ENCODE results near the gene TLN1.
A peak's percentile ranks its signal among the peaks of the same experiment; 100 is the strongest.

The TLN1 gene

DNA sequence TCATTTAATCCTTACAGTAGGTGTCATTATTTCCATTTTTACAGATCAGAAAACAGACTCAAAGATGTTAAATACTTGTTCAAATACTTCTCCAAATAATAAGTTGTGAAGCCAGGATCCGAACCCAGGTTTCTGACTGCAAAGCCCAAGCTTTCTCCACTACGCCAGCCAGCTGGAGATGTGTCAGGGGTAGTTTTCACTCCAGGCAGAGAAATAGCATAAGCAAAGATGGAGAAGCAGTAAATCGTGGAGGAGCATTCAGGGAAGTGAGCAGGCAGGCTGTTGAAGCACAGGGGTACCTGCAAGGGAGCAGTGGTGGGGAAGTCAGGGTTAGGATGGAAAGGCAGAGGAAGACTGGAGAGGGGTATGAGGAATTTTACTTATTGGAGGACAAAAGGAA, 2.9 kb downstream of the TLN1 start:
- DNase-seq = no peak

- DNase-seq = peak; percentile 82
These were observed 3.7 kb downstream of the TLN1 start for GRCh38 chr9:35728041-35728971.

DNA sequence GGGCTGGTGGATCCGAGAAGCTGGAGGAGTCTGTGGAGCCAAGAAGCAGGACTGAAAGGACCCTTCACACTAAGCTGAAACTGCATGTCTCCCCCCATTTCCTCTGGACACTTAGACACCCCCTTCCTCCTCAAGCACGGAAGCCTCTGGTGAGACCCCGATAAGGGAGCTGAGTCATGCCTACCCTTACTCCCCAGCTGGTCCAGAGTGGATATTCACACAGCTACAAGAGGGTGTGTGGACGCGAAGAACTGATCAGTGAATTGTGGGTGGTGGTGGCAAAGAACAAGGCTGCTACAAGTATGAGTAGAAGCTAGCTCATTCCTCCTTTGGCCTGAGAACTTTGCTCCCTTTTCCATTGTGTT, 4.3 kb downstream of the TLN1 start:
- no peak for DNase-seq

DNA sequence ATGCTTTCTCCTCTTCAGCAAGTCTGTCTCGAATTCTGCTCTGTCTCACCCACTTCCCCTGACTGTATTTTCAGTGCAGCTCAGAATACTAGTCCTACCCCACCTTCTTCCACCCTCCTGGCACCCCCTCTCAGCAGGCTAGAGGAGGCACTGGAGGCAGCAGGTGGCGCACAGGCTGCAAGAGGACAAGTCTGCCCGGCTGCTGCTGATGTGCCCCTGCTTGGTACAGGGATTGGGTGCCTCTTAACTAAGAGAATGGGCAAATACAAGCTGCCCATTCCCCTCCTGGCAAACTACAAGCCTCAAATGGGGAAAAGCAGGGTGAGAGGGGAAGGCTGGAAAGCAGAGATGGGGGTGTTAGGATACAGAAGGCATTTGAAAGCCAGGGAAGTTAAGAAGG, 5.1 kb downstream of the TLN1 start:
- DNase-seq = peak; percentile 47

GRCh38 chr9:35725362-35725761, 6.6 kb downstream of the TLN1 start:
- no peak for DNase-seq

DNA sequence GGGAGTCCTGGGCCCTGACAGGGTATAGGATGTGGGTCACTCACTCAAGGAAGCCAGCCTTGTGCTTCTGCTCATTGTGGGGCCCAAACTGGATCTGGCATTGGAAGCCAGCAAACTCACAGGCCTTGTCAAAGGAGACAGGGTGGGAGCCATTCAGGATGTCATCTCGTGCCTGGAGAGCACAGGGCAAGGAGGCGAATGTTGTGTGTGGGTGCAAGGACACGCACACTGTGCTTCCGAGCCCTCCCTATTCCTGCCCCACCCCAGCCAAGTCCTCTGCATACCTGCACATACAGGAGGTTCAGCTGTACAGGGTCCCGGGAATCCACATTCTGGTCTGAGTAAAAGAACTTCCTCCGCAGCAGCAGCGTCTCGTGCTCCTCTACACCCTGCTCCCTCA, 8.1 kb downstream of the TLN1 start:
- no peak for DNase-seq

DNA sequence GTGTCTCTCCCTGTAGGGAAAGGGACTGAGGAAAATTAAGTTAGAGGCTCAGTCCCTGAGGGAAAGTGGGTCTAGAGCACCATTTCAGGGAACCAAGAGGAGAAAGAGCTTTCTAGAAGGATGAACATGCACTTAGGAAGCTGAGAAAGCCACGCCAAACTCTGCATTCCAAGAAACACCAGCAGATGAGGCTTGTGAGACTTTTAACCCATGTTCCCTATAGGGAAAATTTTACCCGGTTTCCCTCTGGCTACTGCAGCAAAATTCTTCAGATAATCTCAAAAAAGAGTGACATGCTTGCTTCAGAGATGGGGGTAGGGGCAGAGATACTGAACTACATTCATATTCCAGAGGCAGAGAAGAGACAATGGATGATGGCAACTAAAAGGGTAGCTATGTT, 8.6 kb downstream of the TLN1 start:
- DNase-seq = no peak

DNA sequence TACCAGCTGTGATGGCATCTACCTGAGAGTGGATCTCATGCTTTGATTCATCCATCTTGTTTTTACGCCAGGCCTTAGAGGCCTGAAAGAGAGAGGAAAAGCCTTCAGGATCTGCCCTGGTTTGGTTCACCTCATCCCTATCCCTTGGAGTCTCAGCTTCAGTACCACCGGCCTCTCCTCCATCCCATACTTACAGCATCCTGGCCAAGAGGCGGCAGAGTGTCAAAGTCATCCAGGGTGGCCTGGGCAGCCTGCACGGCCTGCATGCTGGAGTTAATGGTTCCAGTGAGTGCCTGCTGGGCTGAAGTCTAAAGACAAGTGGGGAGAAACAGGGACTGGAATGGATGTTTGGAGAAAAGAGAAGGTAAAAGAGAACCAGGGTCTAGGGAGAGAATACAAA, 12.4 kb downstream of the TLN1 start:
- no peak for DNase-seq

DNA sequence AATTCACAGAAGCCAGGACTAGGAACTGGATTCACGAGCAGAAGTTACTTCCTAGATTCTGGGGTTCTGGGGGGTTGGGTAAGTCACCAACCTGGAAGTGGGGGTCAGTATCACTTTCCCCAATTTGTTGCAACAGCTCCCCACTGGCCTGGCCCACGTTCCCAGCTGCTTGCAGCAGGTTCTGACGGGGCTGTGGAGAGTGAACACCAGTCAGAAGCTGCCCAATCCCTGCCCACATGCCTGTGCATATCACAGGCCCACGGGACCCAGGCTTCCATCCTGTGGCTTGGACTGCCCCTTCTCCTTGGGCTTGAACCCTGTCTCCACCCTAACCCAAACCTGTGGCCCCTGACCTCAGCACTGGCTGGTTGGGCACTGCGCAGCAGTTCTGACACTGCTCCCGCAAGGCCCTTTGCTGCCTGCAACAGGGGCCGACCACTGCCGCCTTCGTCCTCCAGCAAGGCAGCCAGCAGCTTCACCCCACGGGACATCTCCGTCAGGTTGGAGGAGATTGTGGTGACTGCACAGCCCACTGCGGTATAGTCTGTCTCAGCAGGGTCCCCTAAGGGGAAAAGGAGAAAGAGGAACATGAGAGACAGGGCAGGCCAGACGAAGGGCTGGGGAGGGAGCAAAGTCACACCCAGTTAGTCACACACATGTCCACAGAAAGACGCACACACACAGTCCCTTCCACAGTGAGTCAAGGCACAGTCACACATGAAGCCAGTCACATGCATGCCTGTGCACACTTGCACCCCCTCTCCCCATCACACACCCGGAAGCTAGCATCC, 13.1 kb downstream of the TLN1 start:
- no peak for DNase-seq

- no peak for DNase-seq
These were observed 14.7 kb downstream of the TLN1 start for GRCh38 chr9:35717132-35717870.

- DNase-seq = no peak
These were observed 15.8 kb downstream of the TLN1 start for GRCh38 chr9:35716230-35716629.

DNA sequence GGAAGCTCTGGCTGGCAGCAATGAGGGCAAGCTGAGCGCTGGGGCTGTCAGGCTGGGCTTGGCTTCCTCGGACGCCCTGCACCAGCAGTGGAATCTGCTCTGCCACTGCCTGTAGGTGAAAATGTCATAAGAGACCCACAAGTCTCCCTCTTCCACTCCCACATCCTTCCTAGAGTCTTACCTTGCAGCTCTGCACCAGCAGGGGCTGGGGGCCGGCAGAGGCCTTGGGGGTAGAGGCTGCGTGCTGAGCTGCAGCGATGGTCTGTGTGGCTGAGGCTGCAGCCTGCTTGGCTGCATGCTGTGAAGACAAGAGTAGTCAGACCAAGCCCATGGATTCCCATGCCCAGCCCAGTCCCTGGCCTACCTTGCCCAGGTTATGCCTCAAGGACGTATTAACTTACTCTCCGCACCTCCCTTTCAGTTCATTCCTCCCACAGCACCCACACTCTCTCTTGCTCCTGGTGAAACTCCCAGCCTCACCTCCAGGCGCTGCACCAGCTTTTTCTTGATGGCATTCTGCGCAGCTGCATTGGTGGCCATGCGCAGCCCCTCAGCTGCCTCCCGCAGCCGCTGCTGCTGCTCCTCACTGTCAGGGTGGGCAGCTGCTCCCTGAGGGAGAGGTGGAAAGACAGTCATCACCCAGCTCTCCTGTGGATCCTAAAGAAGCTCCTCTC, 17.3 kb downstream of the TLN1 start:
- DNase-seq = no peak

GRCh38 chr9:35714123-35714522, 17.9 kb downstream of the TLN1 start:
- no peak for DNase-seq

DNA sequence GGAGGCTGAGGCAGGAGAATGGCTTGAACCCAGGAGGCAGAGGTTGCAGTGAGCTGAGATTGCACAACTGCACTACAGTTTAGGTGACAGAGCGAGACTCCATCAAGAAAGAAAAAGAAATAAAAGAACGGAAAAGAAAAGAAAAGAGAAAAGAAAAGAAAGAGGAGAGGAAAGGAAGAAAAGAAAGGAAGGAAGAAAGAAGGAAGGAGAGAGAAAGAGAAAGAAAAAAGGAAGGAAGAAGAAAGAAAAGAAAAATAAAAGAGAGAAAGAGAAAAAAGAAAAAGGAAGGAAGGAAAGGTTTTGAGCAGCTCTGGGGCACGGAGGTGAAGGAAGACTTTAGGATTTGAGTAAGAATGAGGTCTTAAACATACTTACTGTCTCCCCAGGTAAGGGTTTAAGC, 18.4 kb downstream of the TLN1 start:
- DNase-seq = no peak

DNA sequence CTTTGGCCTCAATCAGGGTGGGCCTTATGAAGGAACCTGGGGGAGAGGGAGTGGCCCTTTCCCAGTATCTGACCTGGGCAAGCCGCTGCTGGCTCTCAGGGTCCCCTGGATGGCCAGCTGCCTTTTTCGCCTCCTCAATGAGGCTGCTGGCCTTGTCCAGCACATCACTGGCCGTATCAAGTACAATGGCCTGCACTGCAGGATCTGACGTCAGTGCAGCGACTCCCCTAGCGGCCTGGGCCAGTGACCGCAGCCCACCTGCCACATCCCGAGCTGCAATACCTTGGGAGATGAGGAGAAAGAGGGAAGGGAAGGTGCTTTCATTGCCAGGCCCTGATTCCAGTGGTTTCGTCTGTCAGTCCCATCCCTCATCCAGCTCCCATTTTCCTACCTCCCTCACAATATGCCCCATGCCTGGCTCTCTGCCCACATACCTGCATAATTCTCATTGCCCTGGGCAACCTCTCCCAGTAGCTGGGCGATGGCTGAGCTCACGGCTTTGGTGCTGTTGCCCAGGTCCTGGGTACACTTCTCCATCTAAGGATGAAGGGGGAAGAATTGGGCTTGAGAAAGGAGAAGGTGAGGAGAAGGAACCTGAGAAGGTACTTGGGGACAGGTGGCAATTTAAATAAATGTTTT, 19.1 kb downstream of the TLN1 start:
- DNase-seq = no peak

DNA sequence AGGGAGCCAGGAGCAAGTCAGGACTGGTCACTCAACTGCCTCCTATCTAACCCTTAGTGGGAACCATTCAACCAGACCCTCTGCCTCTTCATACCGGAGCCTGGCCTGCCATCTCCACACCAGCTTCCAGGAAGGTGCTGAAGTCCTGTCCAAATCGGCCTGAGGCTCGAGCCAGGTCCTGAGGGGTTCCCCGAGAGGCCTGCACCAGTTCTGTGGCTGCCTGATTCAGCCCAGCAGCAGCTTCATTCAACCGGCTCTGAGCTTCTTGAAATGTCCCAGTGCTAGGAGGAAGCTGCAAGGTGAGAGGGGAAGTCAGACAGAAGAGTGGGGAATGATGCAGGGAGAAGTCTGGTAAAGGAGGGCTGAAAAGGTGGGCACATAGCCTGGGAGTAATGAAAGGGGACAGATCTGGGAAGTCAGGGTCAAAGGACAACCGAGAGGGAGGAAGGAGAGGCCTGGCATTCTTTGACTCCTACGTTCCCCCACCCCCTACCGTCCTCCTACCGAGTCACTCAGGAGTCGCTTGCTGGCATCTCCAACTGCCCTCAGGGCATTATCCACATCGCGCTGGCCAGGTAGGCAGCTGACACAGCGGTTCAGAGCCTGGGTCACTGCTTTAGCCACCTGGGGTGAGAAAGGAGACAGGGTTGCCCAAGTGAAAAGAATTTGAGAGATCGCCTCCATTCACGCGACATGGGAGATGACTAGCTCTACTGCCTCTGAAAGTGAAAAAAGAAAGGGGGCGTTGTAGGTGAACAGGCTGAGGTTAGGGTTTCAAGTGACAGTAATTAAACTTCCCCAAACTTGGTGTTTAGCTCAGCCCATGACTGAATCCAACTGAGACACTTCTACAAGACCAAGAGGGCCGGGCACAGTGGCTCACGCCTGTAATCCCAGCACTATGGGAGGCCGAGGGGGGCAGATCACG, 20.2 kb downstream of the TLN1 start:
- no peak for DNase-seq

- DNase-seq = no peak
These were observed 21.0 kb downstream of the TLN1 start for GRCh38 chr9:35710818-35711500.

GRCh38 chr9:35708146-35708545, 23.8 kb downstream of the TLN1 start:
- DNase-seq = no peak

GRCh38 chr9:35706951-35707350, 25.0 kb downstream of the TLN1 start:
- no peak for DNase-seq

GRCh38 chr9:35705836-35706430, 26.1 kb downstream of the TLN1 start:
- DNase-seq = no peak

All from activated CD4-positive, alpha-beta T cell treated with anti-CD3 and anti-CD28 coated beads, Interleukin-10, Interleukin-2, amounts not matched to agents 100 ng/mL and 50 ng/mL, durations not matched to agents 16 hours and 8 hours (primary cell).